Thyroid gland (tissue), 4 donors: ENCODE measurements around the gene KRT15. TPM values are rescaled to one million over a fixed set of nuclear protein-coding genes. Genes with fewer than 3 reads are reported as not detected.
A peak's percentile ranks its signal among the peaks of the same experiment; 100 is the strongest.

Experiments
- DNase-seq, 2 donors: peaks; one replicate each; pipeline ENCODE4 v3.0.0-alpha.2; 2019
- H3K27ac ChIP-seq, 3 donors: fragments of 200-600 bp; sonication (generic); 1 replicate in 2 of 3; 2 replicates in 1 of 3; pipeline ENCODE4 v1.5.1; 2016 to 2019; ENCODE audit warnings: mild to moderate bottlenecking in 1 of 3, moderate library complexity in 1 of 3
- H3K27me3 ChIP-seq: fragments of 200-600 bp; sonication (generic); one replicate; pipeline ENCODE4 v1.5.1; 2019
- H3K36me3 ChIP-seq, 2 donors: fragments of 200-600 bp; sonication (generic); one replicate each; pipeline ENCODE4 v1.5.1; 2016 to 2019
- H3K4me1 ChIP-seq, 2 donors: fragments of 200-600 bp; sonication (generic); one replicate each; pipeline ENCODE4 v1.5.1; 2017 to 2019
- H3K4me3 ChIP-seq, 3 donors: fragments of 200-600 bp; sonication (generic); replicated peaks in 1 of 3; 1 replicate in 2 of 3; 2 replicates in 1 of 3; pipeline ENCODE4 v1.5.1; 2016; ENCODE audit warnings: mild to moderate bottlenecking in 1 of 3
- H3K9me3 ChIP-seq: fragments of 200-600 bp; sonication (generic); one replicate; pipeline ENCODE4 v1.5.1; 2017
- CTCF ChIP-seq, 6 experiments: fragments of 200-600 bp in 3 of 6; fragments of 450-650 bp in 3 of 6; sonication (generic) in 3 of 6; IDR thresholded peaks; one replicate each; pipeline ENCODE4 v1.5.1; 2016 to 2019; ENCODE audit warnings: antibody characterized with exemption in 6 of 6, mild to moderate bottlenecking in 2 of 6, inconsistent platforms in 1 of 6, moderate library complexity in 1 of 6
- POLR2A ChIP-seq, 2 donors: fragments of 450-650 bp; IDR thresholded peaks; one replicate each; pipeline ENCODE4 v1.6.1; 2017; ENCODE audit warnings: antibody characterized with exemption in 2 of 2, mild to moderate bottlenecking in 2 of 2, moderate library complexity in 1 of 2
- WGBS, 2 donors: methylation state at CpG; one replicate each; pipeline ENCODE4 v1.1.5; 2017; 5-methylcytosine and 5-hydroxymethylcytosine counted together
- intact Hi-C: fragments of 100-400 bp; cut with DNase I; formaldehyde crosslinking; loops from one replicate; pipeline ENCODE4 v1.15.1; 2023
- total RNA-seq, 4 donors: library from RNA; depleted of rRNA; stranded (reverse); fragments of >200 nt; gene quantifications; one replicate each; pipeline ENCODE4 v1.2.3, GENCODE V29; 2016

The KRT15 gene
- total RNA-seq, 4 donors from 2014 or later = 0.93 TPM; not detected in 3

GRCh38 chr17:41547921-41548843 is 29.5 kb upstream of the KRT15 start:
- peak overlapping the region in 1 of 3 donors; percentile 25 for H3K27ac ChIP-seq
- peaks cover 7 to 14% of the 10 kb centered on the region in 2 donors for H3K4me1 ChIP-seq
- WGBS, 2 donors = 41 to 45% methylated on average over 18 of the region's 23 CpGs
- no peaks in the 10 kb centered on the region for H3K27me3 ChIP-seq
- TF ChIP-seq POLR2A (IDR thresholded peaks at IDR 0.05) (no peak), CTCF (IDR thresholded peaks at IDR 0.05) (no peak)
- H3K4me3 ChIP-seq = peak overlapping the region in 1 of 3 donors; percentile 12
- no peaks in the 10 kb centered on the region for H3K36me3 ChIP-seq
- intact Hi-C loops = loop anchor here (5.0 kb wide), 2 partner anchors 99 to 636 kb away; no protein-coding TSS in a partner anchor
- H3K9me3 ChIP-seq = no peaks in the 10 kb centered on the region
- peak; percentile 10 to 18 for DNase-seq

- DNase-seq = no peak
- WGBS, 2 donors = 74 to 89% methylated on average over 8 to 9 of the region's 9 CpGs
- H3K27me3 ChIP-seq = no peaks in the 10 kb centered on the region
- intact Hi-C loops = loop anchor here (5.0 kb wide), 2 partner anchors 100 to 635 kb away; no protein-coding TSS in a partner anchor
- H3K9me3 ChIP-seq = no peaks in the 10 kb centered on the region
- H3K4me3 ChIP-seq = no peak overlapping the region
- no peak overlapping the region for H3K27ac ChIP-seq
- peaks cover 7 to 14% of the 10 kb centered on the region in 2 donors for H3K4me1 ChIP-seq
- TF ChIP-seq POLR2A (IDR thresholded peaks at IDR 0.05) (no peak), CTCF (IDR thresholded peaks at IDR 0.05) (no peak)
- H3K36me3 ChIP-seq = no peaks in the 10 kb centered on the region
Observed at GRCh38 chr17:41547378-41547841, 28.7 kb upstream of the KRT15 start.

- 85 to 87% methylated on average over 3 of the region's 3 CpGs for WGBS, 2 donors
- Histone ChIP-seq H3K27ac (no peak overlapping the region), H3K4me3 (no peak overlapping the region), H3K27me3 (no peaks in the 10 kb centered on the region), H3K36me3 (no peaks in the 10 kb centered on the region), H3K9me3 (no peaks in the 10 kb centered on the region), H3K4me1 (peaks cover 7 to 14% of the 10 kb centered on the region in 2 donors)
- TF ChIP-seq CTCF (IDR thresholded peaks at IDR 0.05) (no peak), POLR2A (IDR thresholded peaks at IDR 0.05) (no peak)
- DNase-seq = no peak
- intact Hi-C loops = loop anchor here (5.0 kb wide), 2 partner anchors 100 to 635 kb away; no protein-coding TSS in a partner anchor
Observed at GRCh38 chr17:41546819-41547218, 28.1 kb upstream of the KRT15 start.

- H3K9me3 ChIP-seq = no peaks in the 10 kb centered on the region
- H3K36me3 ChIP-seq = no peaks in the 10 kb centered on the region
- WGBS, 2 donors = 71 to 81% methylated on average over 9 to 13 of the region's 13 CpGs
- no peaks in the 10 kb centered on the region for H3K27me3 ChIP-seq
- peaks cover 7 to 14% of the 10 kb centered on the region in 2 donors for H3K4me1 ChIP-seq
- intact Hi-C loops = loop anchor here (5.0 kb wide), 2 partner anchors 101 to 634 kb away; no protein-coding TSS in a partner anchor
- H3K4me3 ChIP-seq = no peak overlapping the region
- no peak for TF ChIP-seq CTCF (IDR thresholded peaks at IDR 0.05)
- TF ChIP-seq POLR2A (IDR thresholded peaks at IDR 0.05) = no peak
- H3K27ac ChIP-seq = no peak overlapping the region
- no peak for DNase-seq
Observed at GRCh38 chr17:41545829-41546410, 27.2 kb upstream of the KRT15 start.
